Measurements from ENCODE around the gene OSBPL10. TPM values are rescaled to one million over a fixed set of nuclear protein-coding genes. Genes with fewer than 3 reads are reported as not detected.

OSBPL10 gene
- polyA plus RNA-seq, 6 donors from 2014 or later = 28.7 to 65.6 (median 40.0) TPM

- H3K36me3 Mint-ChIP-seq = peaks cover 0 to 6% of the 10 kb centered on the region in 2 donors
- ATAC-seq (ENCODE audit: low read depth in 2 of 2) = no peak
- no peak overlapping the region for H3K4me3 Mint-ChIP-seq
- no peaks in the 10 kb centered on the region for H3K27me3 Mint-ChIP-seq
- peak overlapping the region in 3 of 6 donors; percentile 21 to 59 (median 42) for H3K27ac Mint-ChIP-seq
- DNase-seq = no peak
- peaks cover 0 to 2% (median 0%) of the 10 kb centered on the region in 7 donors for H3K9me3 Mint-ChIP-seq
- peaks cover 53 to 83% (median 74%) of the 10 kb centered on the region in 3 donors for H3K4me1 Mint-ChIP-seq
These were observed 13.5 kb downstream of the OSBPL10 start for GRCh38 chr3:31967592-31967991.

- no peak for DNase-seq
- Mint-ChIP-seq H3K9me3 (peaks cover 0 to 2% (median 0%) of the 10 kb centered on the region in 7 donors), H3K4me1 (peaks cover 48 to 78% (median 74%) of the 10 kb centered on the region in 3 donors), H3K27me3 (no peaks in the 10 kb centered on the region), H3K36me3 (peaks cover 0 to 6% of the 10 kb centered on the region in 2 donors), H3K4me3 (no peak overlapping the region), H3K27ac (peak overlapping the region in 5 of 6 donors; percentile 42 to 88 (median 75))
- no peak for ATAC-seq (ENCODE audit: low read depth in 2 of 2)
These were observed 14.0 kb downstream of the OSBPL10 start for GRCh38 chr3:31966978-31967591.

GRCh38 chr3:31962801-31963205 lies 18.3 kb downstream of the OSBPL10 start:
- Mint-ChIP-seq H3K36me3 (no peaks in the 10 kb centered on the region), H3K27ac (peak overlapping the region in 4 of 6 donors; percentile 34 to 95 (median 68)), H3K4me1 (peaks cover 60 to 77% (median 73%) of the 10 kb centered on the region in 3 donors), H3K4me3 (peak overlapping the region in 7 of 8 donors; percentile 26 to 80 (median 76)), H3K9me3 (peaks cover 0 to 2% (median 0%) of the 10 kb centered on the region in 7 donors), H3K27me3 (no peaks in the 10 kb centered on the region)
- ATAC-seq (ENCODE audit: low read depth in 2 of 2) (peak in 1 of 2 donors; percentile 13), DNase-seq (no peak)

GRCh38 chr3:31960793-31961431 lies 20.1 kb downstream of the OSBPL10 start:
- Mint-ChIP-seq H3K4me3 (peak overlapping the region; percentile 68 to 90 (median 76)), H3K27ac (peak overlapping the region; percentile 82 to 95 (median 90)), H3K36me3 (no peaks in the 10 kb centered on the region), H3K27me3 (no peaks in the 10 kb centered on the region), H3K9me3 (peaks cover 0 to 4% (median 2%) of the 10 kb centered on the region in 7 donors), H3K4me1 (peaks cover 58 to 82% (median 69%) of the 10 kb centered on the region in 3 donors)
- peak; percentile 36 to 57 for ATAC-seq (ENCODE audit: low read depth in 2 of 2)
- DNase-seq = no peak

- Mint-ChIP-seq H3K4me1 (peaks cover 62 to 86% (median 75%) of the 10 kb centered on the region in 3 donors), H3K9me3 (peaks cover 3 to 12% (median 8%) of the 10 kb centered on the region in 7 donors), H3K4me3 (peak overlapping the region; percentile 68 to 90 (median 76)), H3K27me3 (no peaks in the 10 kb centered on the region), H3K27ac (peak overlapping the region; percentile 82 to 95 (median 90)), H3K36me3 (peaks cover 0 to 7% of the 10 kb centered on the region in 2 donors)
- DNase-seq (no peak), ATAC-seq (ENCODE audit: low read depth in 2 of 2) (peak; percentile 40 to 45)
These were observed 20.9 kb downstream of the OSBPL10 start for GRCh38 chr3:31959951-31960792.

GRCh38 chr3:31959251-31959650 lies 21.8 kb downstream of the OSBPL10 start:
- DNase-seq = no peak
- Mint-ChIP-seq H3K27me3 (no peaks in the 10 kb centered on the region), H3K27ac (peak overlapping the region; percentile 64 to 95 (median 87)), H3K4me3 (peak overlapping the region; percentile 37 to 76 (median 68)), H3K9me3 (peaks cover 3 to 18% (median 16%) of the 10 kb centered on the region in 7 donors), H3K36me3 (peaks cover 0 to 8% of the 10 kb centered on the region in 2 donors), H3K4me1 (peaks cover 70 to 89% (median 76%) of the 10 kb centered on the region in 3 donors)
- no peak for ATAC-seq (ENCODE audit: low read depth in 2 of 2)

GRCh38 chr3:31958701-31959152 lies 22.3 kb downstream of the OSBPL10 start:
- Mint-ChIP-seq H3K4me3 (peak overlapping the region in 7 of 8 donors; percentile 37 to 76 (median 69)), H3K9me3 (peaks cover 3 to 19% (median 16%) of the 10 kb centered on the region in 7 donors), H3K36me3 (peaks cover 0 to 8% of the 10 kb centered on the region in 2 donors), H3K4me1 (peaks cover 69 to 89% (median 76%) of the 10 kb centered on the region in 3 donors), H3K27ac (peak overlapping the region; percentile 64 to 95 (median 87)), H3K27me3 (no peaks in the 10 kb centered on the region)
- DNase-seq (no peak), ATAC-seq (ENCODE audit: low read depth in 2 of 2) (no peak)

- Mint-ChIP-seq H3K9me3 (peaks cover 3 to 26% (median 16%) of the 10 kb centered on the region in 7 donors), H3K36me3 (peaks cover 0 to 8% of the 10 kb centered on the region in 2 donors), H3K27ac (peak overlapping the region; percentile 37 to 94 (median 82)), H3K4me3 (peak overlapping the region in 5 of 8 donors; percentile 15 to 76 (median 75)), H3K4me1 (peaks cover 71 to 89% (median 80%) of the 10 kb centered on the region in 3 donors), H3K27me3 (no peaks in the 10 kb centered on the region)
- ATAC-seq (ENCODE audit: low read depth in 2 of 2) (peak in 1 of 2 donors; percentile 1), DNase-seq (no peak)
These were observed 24.0 kb downstream of the OSBPL10 start for GRCh38 chr3:31957106-31957505.

GRCh38 chr3:31955581-31955980 lies 25.5 kb downstream of the OSBPL10 start:
- DNase-seq = no peak
- Mint-ChIP-seq H3K4me3 (peak overlapping the region in 3 of 8 donors; percentile 20 to 68 (median 57)), H3K9me3 (peaks cover 3 to 32% (median 19%) of the 10 kb centered on the region in 7 donors), H3K4me1 (peaks cover 70 to 84% (median 81%) of the 10 kb centered on the region in 3 donors), H3K36me3 (peaks cover 0 to 13% of the 10 kb centered on the region in 2 donors), H3K27ac (peak overlapping the region in 5 of 6 donors; percentile 17 to 89 (median 80)), H3K27me3 (no peaks in the 10 kb centered on the region)
- no peak for ATAC-seq (ENCODE audit: low read depth in 2 of 2)

GRCh38 chr3:31953636-31954035 lies 27.4 kb downstream of the OSBPL10 start:
- Mint-ChIP-seq H3K27ac (peak overlapping the region; percentile 85 to 98 (median 96)), H3K9me3 (peaks cover 3 to 41% (median 28%) of the 10 kb centered on the region in 7 donors), H3K4me1 (peaks cover 65 to 84% (median 79%) of the 10 kb centered on the region in 3 donors), H3K4me3 (peak overlapping the region; percentile 2 to 86 (median 59)), H3K27me3 (no peaks in the 10 kb centered on the region), H3K36me3 (peaks cover 0 to 16% of the 10 kb centered on the region in 2 donors)
- no peak for ATAC-seq (ENCODE audit: low read depth in 2 of 2)
- no peak for DNase-seq

- H3K36me3 Mint-ChIP-seq = peaks cover 0 to 16% of the 10 kb centered on the region in 2 donors
- H3K4me3 Mint-ChIP-seq = peak overlapping the region; percentile 2 to 86 (median 68)
- H3K9me3 Mint-ChIP-seq = peaks cover 3 to 41% (median 28%) of the 10 kb centered on the region in 7 donors
- DNase-seq = no peak
- H3K27ac Mint-ChIP-seq = peak overlapping the region; percentile 85 to 98 (median 96)
- ATAC-seq (ENCODE audit: low read depth in 2 of 2) = peak; percentile 11 to 28
- H3K27me3 Mint-ChIP-seq = no peaks in the 10 kb centered on the region
- peaks cover 65 to 84% (median 79%) of the 10 kb centered on the region in 3 donors for H3K4me1 Mint-ChIP-seq
These were observed 28.0 kb downstream of the OSBPL10 start for GRCh38 chr3:31953091-31953490.

- peak overlapping the region; percentile 85 to 98 (median 96) for H3K27ac Mint-ChIP-seq
- H3K4me3 Mint-ChIP-seq = peak overlapping the region; percentile 45 to 86 (median 68)
- H3K36me3 Mint-ChIP-seq = peaks cover 0 to 16% of the 10 kb centered on the region in 2 donors
- DNase-seq (peak; percentile 88), ATAC-seq (ENCODE audit: low read depth in 2 of 2) (peak; percentile 93 to 97)
- H3K9me3 Mint-ChIP-seq = peaks cover 3 to 41% (median 28%) of the 10 kb centered on the region in 7 donors
- H3K4me1 Mint-ChIP-seq = peaks cover 65 to 84% (median 79%) of the 10 kb centered on the region in 3 donors
- no peaks in the 10 kb centered on the region for H3K27me3 Mint-ChIP-seq
These were observed 28.9 kb downstream of the OSBPL10 start for GRCh38 chr3:31952205-31952604.

Data from naive B cell (primary cell).